Pulmonary artery endothelial cell (primary cell): ENCODE measurements around the gene SHOX. TPM values are rescaled to one million over a fixed set of nuclear protein-coding genes. Genes with fewer than 3 reads are reported as not detected.
"Not testable (repeated sequence)": the region's sequence is repeated elsewhere in the genome, so short reads cannot be mapped to it uniquely, and the experiment has no call there.

Experiments used
- DNase-seq: peaks from one replicate; pipeline ENCODE4 v3.0.0-alpha.2; 2011; ENCODE audit warnings: low read depth, low spot score
- total RNA-seq: library from RNA; depleted of rRNA; stranded (reverse); fragments of >200 nt; gene quantifications from 2 replicates; pipeline ENCODE4 v1.2.3, GENCODE V29; 2014

The SHOX gene
- total RNA-seq, 1 donor from 2014 or later, result not detected

DNA sequence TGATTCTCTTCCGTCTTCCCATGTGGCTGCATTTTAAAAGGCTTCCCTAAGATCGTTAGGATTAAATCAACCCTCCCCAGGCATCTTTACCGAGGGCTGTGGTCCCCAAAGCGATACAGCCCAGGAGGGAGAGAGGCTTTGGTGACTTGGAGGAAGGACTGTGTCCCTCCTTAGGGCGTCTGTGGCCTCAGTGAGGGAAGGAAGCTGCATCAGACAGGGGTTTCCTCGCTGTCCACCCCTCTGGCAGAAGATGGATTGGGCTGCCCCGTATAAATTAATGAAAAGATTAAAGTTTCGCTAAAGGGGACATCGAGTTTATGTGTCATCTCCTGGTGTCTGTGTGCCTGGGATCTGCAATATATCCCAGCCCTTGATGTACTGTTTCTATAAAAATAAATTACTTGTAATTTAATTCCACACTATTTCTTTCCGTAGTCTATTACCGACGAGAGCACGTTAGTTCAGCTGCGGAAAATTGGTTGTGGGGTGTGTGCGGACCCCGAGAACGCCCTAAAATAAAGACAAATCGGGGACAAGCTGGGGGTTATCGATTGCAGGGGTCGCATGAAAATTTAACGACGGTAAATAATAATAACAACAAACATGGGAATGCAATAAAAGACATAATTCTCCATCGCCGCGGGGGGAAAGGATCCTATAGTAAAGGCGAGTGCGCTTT, 6.5 kb downstream of the SHOX start:
- no peak for DNase-seq

DNA sequence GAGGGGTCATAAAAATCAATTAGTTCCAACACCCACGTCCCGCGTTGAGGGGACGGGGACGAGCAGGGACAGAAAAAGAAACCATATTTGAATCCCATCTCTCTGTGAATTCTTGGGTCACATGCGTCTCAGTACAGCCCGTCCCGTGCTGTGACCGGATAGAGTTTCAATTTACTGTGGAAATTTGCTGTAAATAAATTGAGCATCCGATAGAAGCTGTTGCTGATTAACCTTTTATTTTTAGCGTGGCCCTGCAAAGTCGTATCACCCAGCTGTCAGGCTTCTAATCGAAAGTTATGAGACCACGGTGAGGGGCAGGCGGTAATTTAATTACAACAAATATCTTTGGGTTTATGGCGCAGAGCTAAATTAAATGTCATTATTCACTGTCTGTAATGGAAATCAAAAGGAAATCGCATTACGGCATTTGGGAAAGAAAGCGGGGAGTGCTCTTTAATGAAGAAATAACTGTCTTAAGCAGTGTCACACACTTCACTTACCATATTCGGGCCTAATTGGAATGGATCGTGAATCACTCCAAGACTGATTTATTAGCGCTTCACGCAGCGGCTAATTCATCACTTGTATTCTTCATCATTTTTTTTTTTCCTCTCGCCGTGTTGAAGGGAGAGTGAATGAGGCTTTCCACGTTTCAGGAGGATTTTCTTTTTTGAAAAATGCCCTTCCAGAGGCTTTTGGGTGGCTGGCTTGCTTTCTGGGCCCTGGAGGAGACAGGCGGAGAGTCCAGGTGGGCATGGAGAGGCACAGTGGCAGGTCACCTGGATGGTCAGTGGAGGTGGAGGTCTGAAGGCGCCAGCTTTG, 7.3 kb downstream of the SHOX start:
- no peak for DNase-seq

DNA sequence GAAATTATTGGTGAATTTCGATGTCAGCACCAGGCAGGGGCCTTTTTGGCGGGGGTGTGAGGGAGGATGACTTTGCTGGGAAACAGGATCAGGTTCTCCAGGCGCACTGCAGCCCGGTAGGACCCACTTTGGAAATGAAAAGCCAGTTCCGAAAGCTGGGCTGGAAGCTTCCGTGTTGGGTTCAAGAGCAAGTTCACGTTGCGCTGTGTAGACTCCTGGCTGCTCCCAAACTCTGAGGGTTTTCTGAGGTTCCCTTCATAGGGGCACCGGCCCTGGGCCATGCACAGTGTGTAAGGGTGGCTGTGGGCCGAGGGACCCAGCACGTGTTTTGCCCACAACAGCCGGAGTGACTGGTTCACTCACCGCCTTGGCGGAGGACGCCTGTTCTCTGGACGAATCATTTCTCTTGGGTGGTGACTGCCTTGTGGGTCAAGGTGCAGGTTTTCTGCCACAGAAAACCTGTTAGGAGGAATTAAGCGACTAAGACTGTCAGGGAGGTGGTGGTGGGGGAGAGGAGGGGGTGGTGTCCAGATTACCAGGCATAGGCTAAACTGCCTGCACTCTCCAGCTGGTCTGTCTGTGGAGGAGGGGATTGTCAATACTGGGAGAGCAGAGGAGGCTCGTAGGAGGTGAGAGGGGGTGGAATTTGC, 8.0 kb downstream of the SHOX start:
- DNase-seq, result no peak

DNA sequence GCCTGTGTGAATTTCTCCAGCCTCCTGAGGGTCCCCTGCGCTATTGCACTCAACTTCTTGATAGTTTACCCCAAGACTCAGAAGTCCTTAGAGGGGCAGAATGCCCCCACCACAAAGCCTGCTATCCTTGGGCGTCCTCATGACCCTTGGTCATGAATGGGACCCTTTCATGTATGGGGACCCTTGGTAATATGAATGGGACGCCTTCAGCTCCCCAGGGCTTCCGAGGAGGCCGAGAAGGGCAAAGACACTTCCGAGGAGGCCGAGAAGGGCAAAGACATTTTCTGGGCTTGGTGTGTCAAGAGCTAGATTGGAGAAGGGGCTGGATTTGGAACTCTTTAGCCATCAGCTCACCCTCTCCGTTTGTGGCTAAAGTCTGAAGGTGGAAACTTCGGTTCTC, 8.6 kb downstream of the SHOX start:
- no peak for DNase-seq

DNA sequence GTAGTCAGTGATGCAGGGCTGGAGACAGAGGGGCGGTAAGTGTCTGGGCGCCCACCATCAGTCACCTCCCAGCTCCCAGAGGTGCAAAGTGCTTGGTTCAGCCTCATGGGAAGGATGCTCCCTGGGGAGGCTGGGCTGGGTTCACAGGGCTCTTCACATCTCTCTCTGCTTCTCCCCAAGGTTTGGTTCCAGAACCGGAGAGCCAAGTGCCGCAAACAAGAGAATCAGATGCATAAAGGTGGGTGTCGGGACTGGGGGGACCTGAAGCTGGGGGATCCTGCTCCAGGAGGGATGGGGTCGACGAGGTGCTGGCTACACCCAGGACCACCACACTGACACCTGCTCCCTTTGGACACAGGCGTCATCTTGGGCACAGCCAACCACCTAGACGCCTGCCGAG, 10.1 kb downstream of the SHOX start:
- no peak for DNase-seq

GRCh38 chrX:641671-642435, 11.3 kb downstream of the SHOX start:
- no peak for DNase-seq

- DNase-seq, result no peak
These were observed 12.0 kb downstream of the SHOX start for GRCh38 chrX:642436-643240.

DNA sequence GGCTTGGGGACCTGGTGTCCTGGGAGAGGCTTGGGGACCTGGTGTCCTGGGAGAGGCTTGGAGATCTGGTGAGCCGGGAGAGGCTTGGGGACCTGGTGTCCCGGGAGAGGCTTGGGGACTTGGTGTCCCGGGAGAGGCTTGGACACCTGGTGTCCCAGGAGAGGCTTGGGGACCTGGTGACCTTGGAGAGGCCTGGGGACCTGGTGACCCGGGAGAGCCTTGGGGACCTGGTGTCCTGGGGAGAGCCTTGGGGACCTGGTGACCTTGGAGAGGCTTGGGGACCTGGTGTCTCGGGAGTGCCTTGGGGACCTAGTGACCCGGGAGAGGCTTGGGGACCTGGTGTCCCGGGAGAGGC, 12.6 kb downstream of the SHOX start:
- no peak for DNase-seq

GRCh38 chrX:643911-644303, 13.3 kb downstream of the SHOX start:
- DNase-seq, result no peak

DNA sequence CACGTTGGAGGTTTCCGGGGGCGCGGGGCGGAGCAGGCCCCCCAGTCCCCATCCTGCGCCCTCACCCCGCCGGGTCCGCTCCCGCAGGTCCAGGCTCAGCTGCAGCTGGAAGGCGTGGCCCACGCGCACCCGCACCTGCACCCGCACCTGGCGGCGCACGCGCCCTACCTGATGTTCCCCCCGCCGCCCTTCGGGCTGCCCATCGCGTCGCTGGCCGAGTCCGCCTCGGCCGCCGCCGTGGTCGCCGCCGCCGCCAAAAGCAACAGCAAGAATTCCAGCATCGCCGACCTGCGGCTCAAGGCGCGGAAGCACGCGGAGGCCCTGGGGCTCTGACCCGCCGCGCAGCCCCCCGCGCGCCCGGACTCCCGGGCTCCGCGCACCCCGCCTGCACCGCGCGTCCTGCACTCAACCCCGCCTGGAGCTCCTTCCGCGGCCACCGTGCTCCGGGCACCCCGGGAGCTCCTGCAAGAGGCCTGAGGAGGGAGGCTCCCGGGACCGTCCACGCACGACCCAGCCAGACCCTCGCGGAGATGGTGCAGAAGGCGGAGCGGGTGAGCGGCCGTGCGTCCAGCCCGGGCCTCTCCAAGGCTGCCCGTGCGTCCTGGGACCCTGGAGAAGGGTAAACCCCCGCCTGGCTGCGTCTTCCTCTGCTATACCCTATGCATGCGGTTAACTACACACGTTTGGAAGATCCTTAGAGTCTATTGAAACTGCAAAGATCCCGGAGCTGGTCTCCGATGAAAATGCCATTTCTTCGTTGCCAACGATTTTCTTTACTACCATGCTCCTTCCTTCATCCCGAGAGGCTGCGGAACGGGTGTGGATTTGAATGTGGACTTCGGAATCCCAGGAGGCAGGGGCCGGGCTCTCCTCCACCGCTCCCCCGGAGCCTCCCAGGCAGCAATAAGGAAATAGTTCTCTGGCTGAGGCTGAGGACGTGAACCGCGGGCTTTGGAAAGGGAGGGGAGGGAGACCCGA, 14.0 kb downstream of the SHOX start:
- DNase-seq, result no peak

DNA sequence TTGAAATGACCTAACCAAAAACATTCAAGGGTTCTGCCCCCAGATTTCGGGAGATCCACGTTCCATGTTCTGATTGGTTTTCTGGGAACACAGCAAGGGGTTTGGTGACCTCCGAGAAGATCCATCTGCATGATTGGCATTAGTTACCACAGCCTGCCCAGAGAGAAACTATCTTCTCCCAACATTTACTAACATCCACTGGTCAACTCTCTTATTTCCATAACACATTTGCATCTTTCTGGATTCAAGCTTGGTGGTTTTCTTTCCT, 15.6 kb downstream of the SHOX start:
- DNase-seq, result no peak

- no peak for DNase-seq
These were observed 16.2 kb downstream of the SHOX start for GRCh38 chrX:646796-647195.

DNA sequence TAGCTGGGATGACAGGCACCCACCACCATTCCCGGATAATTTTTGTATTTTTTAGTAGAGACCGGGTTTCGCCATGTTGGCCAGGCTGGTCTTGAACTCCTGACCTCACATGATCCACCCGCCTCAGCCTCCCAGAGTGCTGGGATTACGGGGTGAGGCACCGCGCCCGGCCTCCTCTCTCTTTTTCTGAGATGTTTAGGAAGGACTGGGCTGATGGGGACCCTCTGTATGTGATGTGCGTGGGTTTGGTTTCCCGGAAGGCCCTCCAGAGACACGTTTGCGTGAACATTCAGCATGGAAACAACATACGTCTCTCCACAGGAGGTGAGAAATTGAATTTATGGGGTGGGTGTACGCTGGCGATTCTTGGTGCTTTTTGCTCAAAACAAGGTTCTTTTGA, 18.6 kb downstream of the SHOX start:
- no peak for DNase-seq

GRCh38 chrX:650324-650723, 19.7 kb downstream of the SHOX start:
- no peak for DNase-seq

- DNase-seq, result no peak
These were observed 20.2 kb downstream of the SHOX start for GRCh38 chrX:650811-651210.

GRCh38 chrX:651922-652321, 21.3 kb downstream of the SHOX start:
- not testable (repeated sequence) for DNase-seq

- no peak for DNase-seq
These were observed 21.8 kb downstream of the SHOX start for GRCh38 chrX:652341-652741.

DNA sequence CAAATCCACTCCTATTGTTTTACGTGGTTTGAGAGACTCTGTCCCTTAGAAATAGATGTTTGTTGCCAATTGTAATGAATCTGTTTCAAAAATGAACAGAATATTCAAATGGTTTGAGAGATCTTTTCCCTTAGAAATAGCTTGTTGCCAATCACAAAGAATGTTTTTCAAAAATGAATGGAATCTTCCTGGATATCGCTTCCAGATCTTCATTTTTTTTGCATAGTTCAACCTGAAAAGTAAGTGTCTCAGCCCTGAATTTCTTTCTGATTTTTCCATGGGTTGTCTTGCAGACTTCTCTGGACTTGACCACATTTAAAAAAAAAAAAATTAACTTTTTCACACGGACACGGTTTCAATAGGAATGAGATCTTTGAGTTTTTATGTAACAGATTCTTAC, 22.7 kb downstream of the SHOX start:
- DNase-seq, result no peak

DNA sequence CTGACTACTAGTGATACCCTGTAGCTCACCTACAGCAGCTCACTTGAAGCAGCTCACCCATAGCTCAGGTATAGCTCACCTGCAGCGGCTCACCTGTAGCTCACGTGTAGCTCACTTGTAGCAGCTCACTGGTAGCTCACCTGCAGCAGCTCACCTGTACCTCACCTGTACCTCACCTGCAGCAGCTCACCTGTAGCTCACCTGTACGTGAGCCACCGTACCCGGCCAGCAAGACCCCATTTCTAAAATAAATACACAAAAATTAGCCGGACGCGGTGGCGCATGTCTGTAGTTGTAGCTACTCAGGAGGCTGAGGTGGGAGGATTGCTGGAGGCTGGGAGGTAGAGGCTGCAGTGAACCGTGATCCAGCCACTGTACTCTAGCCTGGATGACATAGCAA, 30.6 kb downstream of the SHOX start:
- DNase-seq, result no peak

- DNase-seq, result no peak
These were observed 31.5 kb downstream of the SHOX start for GRCh38 chrX:662126-662525.
